Measurements from ENCODE around the gene PAN3.

DNA sequence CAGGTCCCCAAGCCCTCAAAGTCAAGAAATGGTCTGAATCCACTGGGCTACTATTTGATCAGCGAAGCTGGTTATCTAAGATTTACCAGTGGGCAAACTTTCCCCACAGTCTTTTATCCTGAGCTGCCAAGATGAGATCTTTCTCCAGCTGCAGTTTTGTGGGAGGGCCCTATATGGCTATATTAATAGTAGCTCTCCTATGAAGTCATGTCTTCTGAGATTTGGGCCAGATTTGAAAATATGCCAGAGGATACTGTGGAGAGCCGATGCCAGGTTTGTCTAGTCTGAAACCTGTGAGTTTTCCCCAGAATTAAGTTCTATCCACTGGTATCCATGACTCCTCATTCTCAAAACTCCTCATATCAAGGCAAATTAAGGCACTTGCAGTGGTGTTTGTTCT is 183.4 kb downstream of the PAN3 start:
- TF ChIP-seq SUZ12 (IDR thresholded peaks at IDR 0.05) (no peak), LEF1 (IDR thresholded peaks at IDR 0.05; ENCODE audit: borderline replicate concordance) (no peak)
